ENCODE measurements around the gene NUDT9.

DNA sequence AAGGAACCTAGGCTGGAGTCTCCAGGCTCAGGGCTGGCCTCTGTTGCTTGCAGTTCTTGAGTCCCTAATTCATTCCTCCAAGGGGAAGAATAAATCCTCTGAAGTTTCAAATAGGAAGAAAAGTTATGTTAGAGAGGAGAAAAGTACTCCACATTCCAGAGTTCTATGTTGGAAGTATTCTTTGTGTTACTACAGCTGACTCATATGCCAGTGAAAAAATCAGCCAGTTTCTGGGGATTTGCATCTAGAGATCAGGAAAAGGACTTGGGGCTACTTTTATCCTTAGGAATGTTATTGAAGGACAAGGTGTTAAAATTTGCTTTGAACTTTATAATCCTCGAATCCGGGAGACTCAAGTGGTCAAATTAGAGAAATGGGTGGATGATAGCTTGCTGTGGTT, 11.7 kb upstream of the NUDT9 start:
- TF ChIP-seq CTCF (IDR thresholded peaks at IDR 0.05) (no peak), POLR2A (IDR thresholded peaks at IDR 0.05) (no peak)

Measured in heart left ventricle (tissue), 13 donors.